ENCODE results near the gene IL31.

Gene IL31

DNA sequence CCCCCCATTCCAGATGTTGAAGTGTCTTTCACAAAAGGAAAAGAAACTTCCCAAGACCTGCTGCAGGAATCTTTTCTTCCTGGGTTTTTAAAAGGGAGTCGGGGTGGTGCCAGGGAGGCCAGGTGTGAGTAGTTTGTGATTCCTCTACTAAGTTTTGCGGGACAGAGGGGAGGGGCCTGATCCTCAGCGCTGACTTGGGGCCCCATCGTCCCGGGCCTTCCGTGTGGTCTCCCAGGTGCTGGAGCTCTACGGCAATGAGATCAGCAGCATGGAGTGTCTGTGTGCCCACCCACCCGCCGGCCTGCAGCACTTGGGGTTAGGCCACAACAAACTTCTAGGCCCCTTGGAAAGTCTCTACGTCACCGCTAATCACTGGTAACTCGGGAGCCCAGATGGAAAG lies 13.4 kb upstream of the IL31 start:
- Histone ChIP-seq H2AFZ (ENCODE audit: low read length) (no peak overlapping the region), H3K36me3 (ENCODE audit: insufficient read depth, low read length) (no peaks in the 10 kb centered on the region)
- no peak for TF ChIP-seq EZH2phosphoT487 (IDR thresholded peaks at IDR 0.05; ENCODE audit: borderline replicate concordance)
- TF ChIP-seq, protein P1, sequence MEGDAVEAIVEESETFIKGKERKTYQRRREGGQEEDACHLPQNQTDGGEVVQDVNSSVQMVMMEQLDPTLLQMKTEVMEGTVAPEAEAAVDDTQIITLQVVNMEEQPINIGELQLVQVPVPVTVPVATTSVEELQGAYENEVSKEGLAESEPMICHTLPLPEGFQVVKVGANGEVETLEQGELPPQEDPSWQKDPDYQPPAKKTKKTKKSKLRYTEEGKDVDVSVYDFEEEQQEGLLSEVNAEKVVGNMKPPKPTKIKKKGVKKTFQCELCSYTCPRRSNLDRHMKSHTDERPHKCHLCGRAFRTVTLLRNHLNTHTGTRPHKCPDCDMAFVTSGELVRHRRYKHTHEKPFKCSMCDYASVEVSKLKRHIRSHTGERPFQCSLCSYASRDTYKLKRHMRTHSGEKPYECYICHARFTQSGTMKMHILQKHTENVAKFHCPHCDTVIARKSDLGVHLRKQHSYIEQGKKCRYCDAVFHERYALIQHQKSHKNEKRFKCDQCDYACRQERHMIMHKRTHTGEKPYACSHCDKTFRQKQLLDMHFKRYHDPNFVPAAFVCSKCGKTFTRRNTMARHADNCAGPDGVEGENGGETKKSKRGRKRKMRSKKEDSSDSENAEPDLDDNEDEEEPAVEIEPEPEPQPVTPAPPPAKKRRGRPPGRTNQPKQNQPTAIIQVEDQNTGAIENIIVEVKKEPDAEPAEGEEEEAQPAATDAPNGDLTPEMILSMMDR (conservative IDR thresholded peaks at IDR 0.05; ENCODE audit: low read length), result no peak

GRCh38 chr12:122185494-122186082 lies 11.6 kb upstream of the IL31 start:
- H3K79me2 ChIP-seq (ENCODE audit: insufficient read depth, low read length), result no peaks in the 10 kb centered on the region
- H3K36me3 ChIP-seq (ENCODE audit: insufficient read depth, low read length), result no peaks in the 10 kb centered on the region
- no peak overlapping the region; the same call in 1 of the 2 replicates for H2AFZ ChIP-seq (ENCODE audit: low read length)
- H3K4me1 ChIP-seq (ENCODE audit: insufficient read depth, low read length, poor library complexity, severe bottlenecking), result no peaks in the 10 kb centered on the region
- no peak overlapping the region for H3K4me2 ChIP-seq (ENCODE audit: low read depth, low read length, poor library complexity, severe bottlenecking)
- no peaks in the 10 kb centered on the region for H3K9me3 ChIP-seq (ENCODE audit: insufficient read depth, low read depth, low read length)
- no peaks in the 10 kb centered on the region for H3K27me3 ChIP-seq (ENCODE audit: insufficient read depth, low read length, poor library complexity, severe bottlenecking)
- no peak overlapping the region for H3K4me3 ChIP-seq (ENCODE audit: low read length, poor library complexity, severe bottlenecking)
- no peaks in the 10 kb centered on the region for H4K20me1 ChIP-seq (ENCODE audit: insufficient read depth, low read length, poor library complexity, severe bottlenecking)
- TF ChIP-seq, protein P1 (conservative IDR thresholded peaks at IDR 0.05; ENCODE audit: low read length), result no peak
- TF ChIP-seq EZH2phosphoT487 (IDR thresholded peaks at IDR 0.05; ENCODE audit: borderline replicate concordance), result no peak
- H3F3A ChIP-seq (ENCODE audit: low read depth), result no peaks in the 10 kb centered on the region
- H3K9me2 ChIP-seq (replicated peaks; ENCODE audit: low read depth, low read length), result no peaks in the 10 kb centered on the region
- H3K9ac ChIP-seq (ENCODE audit: low read depth, low read length, poor library complexity, severe bottlenecking), result no peak overlapping the region

More for the DNA sequence above, 13.4 kb upstream of the IL31 start:
- Histone ChIP-seq H4K20me1 (ENCODE audit: insufficient read depth, low read length, poor library complexity, severe bottlenecking) (no peaks in the 10 kb centered on the region), H3F3A (ENCODE audit: low read depth) (no peaks in the 10 kb centered on the region), H3K79me2 (ENCODE audit: insufficient read depth, low read length) (no peaks in the 10 kb centered on the region), H3K4me1 (ENCODE audit: insufficient read depth, low read length, poor library complexity, severe bottlenecking) (no peaks in the 10 kb centered on the region), H3K4me3 (ENCODE audit: low read length, poor library complexity, severe bottlenecking) (no peak overlapping the region), H3K27me3 (ENCODE audit: insufficient read depth, low read length, poor library complexity, severe bottlenecking) (no peaks in the 10 kb centered on the region), H3K9me3 (ENCODE audit: insufficient read depth, low read depth, low read length) (no peaks in the 10 kb centered on the region), H3K9me2 (replicated peaks; ENCODE audit: low read depth, low read length) (no peaks in the 10 kb centered on the region), H3K9ac (ENCODE audit: low read depth, low read length, poor library complexity, severe bottlenecking) (no peak overlapping the region), H3K4me2 (ENCODE audit: low read depth, low read length, poor library complexity, severe bottlenecking) (no peak overlapping the region)

- Histone ChIP-seq H3K4me3 (ENCODE audit: low read length, poor library complexity, severe bottlenecking) (no peak overlapping the region), H3K27me3 (ENCODE audit: insufficient read depth, low read length, poor library complexity, severe bottlenecking) (no peaks in the 10 kb centered on the region), H3K4me1 (ENCODE audit: insufficient read depth, low read length, poor library complexity, severe bottlenecking) (no peaks in the 10 kb centered on the region), H3K9me2 (replicated peaks; ENCODE audit: low read depth, low read length) (no peaks in the 10 kb centered on the region), H2AFZ (ENCODE audit: low read length) (no peak overlapping the region), H3K4me2 (ENCODE audit: low read depth, low read length, poor library complexity, severe bottlenecking) (no peak overlapping the region), H3K79me2 (ENCODE audit: insufficient read depth, low read length) (no peaks in the 10 kb centered on the region), H3K9ac (ENCODE audit: low read depth, low read length, poor library complexity, severe bottlenecking) (no peak overlapping the region), H4K20me1 (ENCODE audit: insufficient read depth, low read length, poor library complexity, severe bottlenecking) (no peaks in the 10 kb centered on the region), H3F3A (ENCODE audit: low read depth) (no peaks in the 10 kb centered on the region), H3K9me3 (ENCODE audit: insufficient read depth, low read depth, low read length) (no peaks in the 10 kb centered on the region), H3K36me3 (ENCODE audit: insufficient read depth, low read length) (no peaks in the 10 kb centered on the region)
- TF ChIP-seq, protein P1 (conservative IDR thresholded peaks at IDR 0.05; ENCODE audit: low read length), result no peak
- TF ChIP-seq EZH2phosphoT487 (IDR thresholded peaks at IDR 0.05; ENCODE audit: borderline replicate concordance), result no peak
Measured at GRCh38 chr12:122185079-122185478, 11.1 kb upstream of the IL31 start.

Measured in Loucy (cell line).